CD4-positive, alpha-beta T cell (primary cell): ENCODE measurements around the gene LAMA4. TPM values are rescaled to one million over a fixed set of nuclear protein-coding genes. Genes with fewer than 3 reads are reported as not detected.

ENCODE experiments used
- ATAC-seq: fragments of 200-7000 bp; cut with Tn5 transposase; one replicate; pipeline ENCODE4 v1.10.0; 2022; ENCODE audit warnings: mild to moderate bottlenecking; ENCODE audit not compliant: poor library complexity
- CTCF ChIA-PET: fragments of 350-600 bp; sonication (Branson Sonifier 250); formaldehyde crosslinking; loops from one replicate; lab custom pipeline; 2021; ENCODE audit warnings: antibody characterized with exemption, inconsistent platforms; lab: Charles Lee
- POLR2A ChIA-PET: fragments of 350-600 bp; sonication (Branson Sonifier 250); formaldehyde crosslinking; loops from one replicate; lab custom pipeline; 2021; ENCODE audit warnings: antibody characterized with exemption, inconsistent platforms; lab: Charles Lee
- DNase-seq, 14 experiments: peaks; one replicate each; pipeline ENCODE4 v3.0.0-alpha.2; 2013 to 2020; ENCODE audit warnings: mixed read lengths in 2 of 14
- H3K27ac ChIP-seq, 2 donors: one replicate each; pipeline versions ENCODE4 v1.5.1 to v1.7.0; 2013; ENCODE audit warnings: low read length in 2 of 2, low read depth in 1 of 2, mild to moderate bottlenecking in 1 of 2
- H3K27me3 ChIP-seq, 2 experiments: 1 replicate in 1 of 2; 2 replicates in 1 of 2; pipeline versions ENCODE4 v1.6.1 to v1.7.0; 2013; ENCODE audit warnings: low read length in 2 of 2, control low read depth in 1 of 2, mild to moderate bottlenecking in 1 of 2, moderate library complexity in 1 of 2; ENCODE audit not compliant: insufficient read depth in 2 of 2, control insufficient read depth in 1 of 2
- H3K36me3 ChIP-seq: one replicate; pipeline ENCODE4 v1.6.1; 2013; ENCODE audit warnings: low read length, control low read depth; ENCODE audit not compliant: insufficient read depth
- H3K4me1 ChIP-seq: one replicate; pipeline ENCODE4 v1.6.1; 2013; ENCODE audit warnings: low read length, control low read depth; ENCODE audit not compliant: insufficient read depth
- H3K4me3 ChIP-seq: one replicate; pipeline ENCODE4 v1.5.1; 2013; ENCODE audit warnings: mild to moderate bottlenecking, low read length, moderate library complexity
- H3K9me3 ChIP-seq, 2 experiments: 1 replicate in 1 of 2; 2 replicates in 1 of 2; pipeline versions ENCODE4 v1.6.1 to v1.7.0; 2013; ENCODE audit warnings: low read length in 2 of 2, mild to moderate bottlenecking in 2 of 2, control low read depth in 1 of 2, moderate library complexity in 1 of 2; ENCODE audit not compliant: control insufficient read depth in 1 of 2, insufficient read depth in 1 of 2
- H3K27ac Mint-ChIP-seq: one replicate; pipeline ENCODE4 v1.8.0; 2020; ENCODE audit warnings: mixed read lengths
- H3K27me3 Mint-ChIP-seq: one replicate; pipeline ENCODE4 v1.8.0; 2021; ENCODE audit warnings: mixed read lengths
- H3K36me3 Mint-ChIP-seq: one replicate; pipeline ENCODE4 v1.8.0; 2021; ENCODE audit warnings: low read depth, mixed read lengths
- H3K4me1 Mint-ChIP-seq: one replicate; pipeline ENCODE4 v1.8.0; 2021; ENCODE audit warnings: low read depth, mixed read lengths
- H3K4me3 Mint-ChIP-seq: one replicate; pipeline ENCODE4 v1.8.0; 2020; ENCODE audit warnings: mild to moderate bottlenecking, mixed read lengths
- H3K9me3 Mint-ChIP-seq: one replicate; pipeline ENCODE4 v1.8.0; 2020; ENCODE audit warnings: mixed read lengths
- CTCF ChIP-seq: fragments of 200-600 bp; IDR thresholded peaks from one replicate; pipeline ENCODE4 v1.8.0; 2022; ENCODE audit warnings: antibody characterized with exemption, mild to moderate bottlenecking
- intact Hi-C, 2 experiments: fragments of 100-400 bp; cut with DNase I in 1 of 2; cut with micrococcal nuclease in 1 of 2; formaldehyde crosslinking; loops; one replicate each; pipeline versions ENCODE4 v1.15.1 to v1.9.0; 2023 to 2025; cut with DNase I, micrococcal nuclease
- total RNA-seq, 174 experiments: library from RNA in 2 of 174; stranded (reverse) in 2 of 174; gene quantifications; one replicate each; pipeline ENCODE4 v1.2.3 and lab custom pipeline; 2021 to 2026

LAMA4 gene
- total RNA-seq, 2 experiments from 2014 or later = not detected

- ChIA-PET POLR2A (no interaction called here), CTCF (no interaction called here)
- DNase-seq (no peak), ATAC-seq (no peak)
- no peaks in the 10 kb centered on the region for H3K36me3 Mint-ChIP-seq
- H3K9me3 Mint-ChIP-seq = no peaks in the 10 kb centered on the region
- Histone ChIP-seq H3K27me3 (no peaks in the 10 kb centered on the region), H3K27ac (no peak overlapping the region), H3K4me1 (no peaks in the 10 kb centered on the region), H3K36me3 (no peaks in the 10 kb centered on the region), H3K4me3 (no peak overlapping the region), H3K9me3 (no peaks in the 10 kb centered on the region)
- H3K27me3 Mint-ChIP-seq = peaks cover 13% of the 10 kb centered on the region
- H3K4me1 Mint-ChIP-seq = no peaks in the 10 kb centered on the region
- H3K4me3 Mint-ChIP-seq = no peak overlapping the region
- no peak overlapping the region for H3K27ac Mint-ChIP-seq
- no peak for TF ChIP-seq CTCF
- intact Hi-C loops = no loop called here
Measured at GRCh38 chr6:112150363-112150762, 104.0 kb downstream of the LAMA4 start.

DNA sequence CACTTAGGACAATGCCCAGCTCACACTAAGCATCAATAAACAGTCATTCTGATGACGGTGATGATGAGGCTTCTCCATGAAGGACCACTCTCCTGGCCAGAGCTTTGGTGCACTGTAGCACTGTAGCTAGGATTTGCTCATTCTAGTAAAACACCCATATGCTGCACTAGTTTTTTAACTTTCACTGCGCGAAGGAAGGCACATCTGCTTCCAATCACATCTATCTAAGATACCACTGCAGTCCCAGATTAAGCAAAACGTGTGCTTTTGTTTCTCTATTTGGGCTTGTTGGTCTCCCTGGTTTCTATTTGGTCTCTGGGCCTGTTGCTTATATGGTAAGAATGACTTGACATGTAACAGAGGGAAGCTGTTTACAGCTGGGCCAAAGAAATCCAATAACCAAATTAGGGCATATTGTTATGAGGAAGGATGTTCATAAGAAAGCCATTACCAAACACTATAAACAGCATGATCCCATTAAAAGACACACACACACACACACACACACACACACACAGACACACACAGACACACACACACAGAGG, 104.6 kb downstream of the LAMA4 start:
- Mint-ChIP-seq H3K4me3 (no peak overlapping the region), H3K9me3 (no peaks in the 10 kb centered on the region), H3K27ac (no peak overlapping the region), H3K27me3 (peaks cover 13% of the 10 kb centered on the region), H3K36me3 (no peaks in the 10 kb centered on the region), H3K4me1 (no peaks in the 10 kb centered on the region)
- Histone ChIP-seq H3K4me3 (no peak overlapping the region), H3K27ac (no peak overlapping the region), H3K4me1 (no peaks in the 10 kb centered on the region), H3K27me3 (no peaks in the 10 kb centered on the region), H3K36me3 (no peaks in the 10 kb centered on the region), H3K9me3 (no peaks in the 10 kb centered on the region)
- ATAC-seq (no peak), DNase-seq (no peak)
- ChIA-PET CTCF (interaction anchor here (1.0 kb wide), 1 partner anchor 14 kb away, joined by 3 read pairs; no protein-coding TSS in a partner anchor), POLR2A (no interaction called here)
- TF ChIP-seq CTCF = no peak
- intact Hi-C loops = no loop called here

- Mint-ChIP-seq H3K27me3 (peaks cover 13% of the 10 kb centered on the region), H3K36me3 (no peaks in the 10 kb centered on the region), H3K4me3 (no peak overlapping the region), H3K4me1 (no peaks in the 10 kb centered on the region), H3K9me3 (no peaks in the 10 kb centered on the region), H3K27ac (no peak overlapping the region)
- Histone ChIP-seq H3K9me3 (no peaks in the 10 kb centered on the region), H3K27me3 (no peaks in the 10 kb centered on the region), H3K36me3 (no peaks in the 10 kb centered on the region), H3K27ac (no peak overlapping the region), H3K4me3 (no peak overlapping the region), H3K4me1 (no peaks in the 10 kb centered on the region)
- intact Hi-C loops = no loop called here
- ATAC-seq (no peak), DNase-seq (no peak)
- ChIA-PET CTCF (interaction anchor here (1.0 kb wide), 1 partner anchor 13 kb away, joined by 3 read pairs; no protein-coding TSS in a partner anchor), POLR2A (no interaction called here)
- TF ChIP-seq CTCF = no peak
Measured at GRCh38 chr6:112149236-112149635, 105.1 kb downstream of the LAMA4 start.
